MM.1S (cell line): ENCODE results near the gene EPN2.

Experiments used
- DNase-seq: peaks from one replicate; pipeline ENCODE4 v3.0.0-alpha.2; 2015
- H2AFZ ChIP-seq: fragments of 300-600 bp; sonication (generic); 2 replicates; pipeline ENCODE4 v1.6.0; 2016; ENCODE audit warnings: antibody characterized with exemption, low read length
- H3F3A ChIP-seq: fragments of 300-600 bp; sonication (generic); 2 replicates; pipeline ENCODE4 v1.6.1; 2016; ENCODE audit warnings: mild to moderate bottlenecking, antibody characterized with exemption, low read length, moderate library complexity, mixed read lengths; ENCODE audit not compliant: insufficient read depth
- H3K27ac ChIP-seq: fragments of 300-600 bp; sonication (generic); 2 replicates; pipeline ENCODE4 v1.5.1; 2016; ENCODE audit warnings: mild to moderate bottlenecking, low read length
- H3K27me3 ChIP-seq: fragments of 300-600 bp; sonication (generic); replicated peaks from 2 replicates; pipeline ENCODE4 v1.6.0; 2016; ENCODE audit warnings: low read length; ENCODE audit not compliant: insufficient read depth
- H3K36me3 ChIP-seq: fragments of 300-600 bp; sonication (generic); replicated peaks from 2 replicates; pipeline ENCODE4 v1.6.1; 2016; ENCODE audit warnings: mild to moderate bottlenecking, low read length, mixed read lengths; ENCODE audit not compliant: insufficient read depth
- H3K4me1 ChIP-seq: fragments of 300-600 bp; sonication (generic); 2 replicates; pipeline ENCODE4 v1.6.1; 2016; ENCODE audit warnings: low read length, mixed read lengths
- H3K4me2 ChIP-seq: fragments of 300-600 bp; sonication (generic); 2 replicates; pipeline ENCODE4 v1.6.0; 2016; ENCODE audit warnings: low read depth, low read length
- H3K4me3 ChIP-seq: fragments of 300-600 bp; sonication (generic); 2 replicates; pipeline ENCODE4 v1.5.1; 2016; ENCODE audit warnings: low read length, mixed read lengths
- H3K79me2 ChIP-seq: fragments of 300-600 bp; sonication (generic); 2 replicates; pipeline ENCODE4 v1.6.1; 2016; ENCODE audit warnings: mixed run types, low read length, mixed read lengths
- H3K9ac ChIP-seq: fragments of 300-600 bp; sonication (generic); 2 replicates; pipeline ENCODE4 v1.6.1; 2016; ENCODE audit warnings: low read length, mixed read lengths
- H3K9me2 ChIP-seq: fragments of 300-600 bp; sonication (generic); replicated peaks from 2 replicates; pipeline ENCODE4 v1.6.1; 2016; ENCODE audit warnings: mild to moderate bottlenecking, low read length, mixed read lengths; ENCODE audit not compliant: insufficient read depth
- H3K9me3 ChIP-seq: fragments of 300-600 bp; sonication (generic); replicated peaks from 2 replicates; pipeline ENCODE4 v1.6.1; 2016; ENCODE audit warnings: mild to moderate bottlenecking, low read length, mixed read lengths; ENCODE audit not compliant: insufficient read depth
- H4K20me1 ChIP-seq: fragments of 300-600 bp; sonication (generic); 2 replicates; pipeline ENCODE4 v1.6.1; 2016; ENCODE audit warnings: mild to moderate bottlenecking, low read length, moderate library complexity, mixed read lengths; ENCODE audit not compliant: insufficient read depth
- CTCF ChIP-seq: fragments of 300-600 bp; sonication (generic); IDR thresholded peaks from 2 replicates; pipeline ENCODE4 v1.5.1; 2016; ENCODE audit warnings: antibody characterized with exemption, low read length, mixed read lengths
- EZH2 ChIP-seq: fragments of 300-600 bp; sonication (generic); optimal IDR thresholded peaks from 2 replicates; pipeline ENCODE3; 2017; ENCODE audit warnings: low read depth, mild to moderate bottlenecking, antibody characterized with exemption, low read length, mixed read lengths
- EZH2phosphoT487 ChIP-seq: fragments of 300-600 bp; sonication (generic); IDR thresholded peaks from 2 replicates; pipeline ENCODE4 v1.6.1; 2018; ENCODE audit warnings: antibody characterized with exemption, low read length

EPN2 gene

GRCh38 chr17:19287651-19288050 is 50.5 kb downstream of the EPN2 start:
- Histone ChIP-seq H3K4me3 (no peak overlapping the region), H3K9ac (no peak overlapping the region), H3K4me2 (no peak overlapping the region), H3F3A (peaks cover 15% of the 10 kb centered on the region), H2AFZ (no peak overlapping the region), H3K9me3 (no peaks in the 10 kb centered on the region), H3K27ac (no peak overlapping the region), H3K36me3 (no peaks in the 10 kb centered on the region), H3K27me3 (no peaks in the 10 kb centered on the region), H3K79me2 (peaks cover 10% of the 10 kb centered on the region), H3K9me2 (no peaks in the 10 kb centered on the region), H4K20me1 (no peaks in the 10 kb centered on the region), H3K4me1 (peaks cover 25% of the 10 kb centered on the region)
- TF ChIP-seq EZH2: no peak
- no peak for TF ChIP-seq EZH2phosphoT487
- DNase-seq: no peak

- H3K9me3 ChIP-seq: no peaks in the 10 kb centered on the region
- H3K9ac ChIP-seq: no peak overlapping the region
- no peaks in the 10 kb centered on the region for H3K36me3 ChIP-seq
- H3K4me2 ChIP-seq: no peak overlapping the region
- no peaks in the 10 kb centered on the region for H4K20me1 ChIP-seq
- DNase-seq: no peak
- TF ChIP-seq EZH2 (no peak), EZH2phosphoT487 (no peak), CTCF (no peak)
- H3K27ac ChIP-seq: no peak overlapping the region
- H3F3A ChIP-seq: peaks cover 14% of the 10 kb centered on the region
- peaks cover 10% of the 10 kb centered on the region for H3K79me2 ChIP-seq
- no peak overlapping the region for H3K4me3 ChIP-seq
- H3K4me1 ChIP-seq: peaks cover 20% of the 10 kb centered on the region
- no peaks in the 10 kb centered on the region for H3K9me2 ChIP-seq
- H2AFZ ChIP-seq: no peak overlapping the region
- no peaks in the 10 kb centered on the region for H3K27me3 ChIP-seq
Observed at GRCh38 chr17:19288453-19288852, 51.3 kb downstream of the EPN2 start.

GRCh38 chr17:19290066-19290705 is 53.0 kb downstream of the EPN2 start:
- Histone ChIP-seq H4K20me1 (no peaks in the 10 kb centered on the region), H3K4me3 (no peak overlapping the region), H3K9ac (no peak overlapping the region), H3K9me3 (no peaks in the 10 kb centered on the region), H3K27ac (no peak overlapping the region), H2AFZ (no peak overlapping the region), H3F3A (no peaks in the 10 kb centered on the region), H3K9me2 (no peaks in the 10 kb centered on the region), H3K4me1 (peaks cover 3% of the 10 kb centered on the region), H3K79me2 (peaks cover 10% of the 10 kb centered on the region), H3K36me3 (no peaks in the 10 kb centered on the region), H3K27me3 (no peaks in the 10 kb centered on the region), H3K4me2 (no peak overlapping the region)
- TF ChIP-seq EZH2phosphoT487 (no peak), CTCF (no peak), EZH2 (no peak)
- DNase-seq: no peak

- no peak overlapping the region for H3K27ac ChIP-seq
- no peak overlapping the region for H3K9ac ChIP-seq
- H3K27me3 ChIP-seq: no peaks in the 10 kb centered on the region
- H3K79me2 ChIP-seq: no peaks in the 10 kb centered on the region
- no peaks in the 10 kb centered on the region for H3K4me1 ChIP-seq
- H4K20me1 ChIP-seq: no peaks in the 10 kb centered on the region
- TF ChIP-seq CTCF (no peak), EZH2 (no peak), EZH2phosphoT487 (no peak)
- no peaks in the 10 kb centered on the region for H3F3A ChIP-seq
- no peak overlapping the region for H3K4me3 ChIP-seq
- H2AFZ ChIP-seq: no peak overlapping the region
- no peaks in the 10 kb centered on the region for H3K36me3 ChIP-seq
- H3K9me2 ChIP-seq: no peaks in the 10 kb centered on the region
- no peak overlapping the region for H3K4me2 ChIP-seq
- DNase-seq: no peak
- no peaks in the 10 kb centered on the region for H3K9me3 ChIP-seq
Observed at GRCh38 chr17:19291646-19292376, 54.6 kb downstream of the EPN2 start.
